Measurements from ENCODE around the gene CDC42BPG. TPM values are rescaled to one million over a fixed set of nuclear protein-coding genes. Genes with fewer than 3 reads are reported as not detected.

The CDC42BPG gene
- polyA plus RNA-seq, 1 donor from 2014 or later = not detected

DNA sequence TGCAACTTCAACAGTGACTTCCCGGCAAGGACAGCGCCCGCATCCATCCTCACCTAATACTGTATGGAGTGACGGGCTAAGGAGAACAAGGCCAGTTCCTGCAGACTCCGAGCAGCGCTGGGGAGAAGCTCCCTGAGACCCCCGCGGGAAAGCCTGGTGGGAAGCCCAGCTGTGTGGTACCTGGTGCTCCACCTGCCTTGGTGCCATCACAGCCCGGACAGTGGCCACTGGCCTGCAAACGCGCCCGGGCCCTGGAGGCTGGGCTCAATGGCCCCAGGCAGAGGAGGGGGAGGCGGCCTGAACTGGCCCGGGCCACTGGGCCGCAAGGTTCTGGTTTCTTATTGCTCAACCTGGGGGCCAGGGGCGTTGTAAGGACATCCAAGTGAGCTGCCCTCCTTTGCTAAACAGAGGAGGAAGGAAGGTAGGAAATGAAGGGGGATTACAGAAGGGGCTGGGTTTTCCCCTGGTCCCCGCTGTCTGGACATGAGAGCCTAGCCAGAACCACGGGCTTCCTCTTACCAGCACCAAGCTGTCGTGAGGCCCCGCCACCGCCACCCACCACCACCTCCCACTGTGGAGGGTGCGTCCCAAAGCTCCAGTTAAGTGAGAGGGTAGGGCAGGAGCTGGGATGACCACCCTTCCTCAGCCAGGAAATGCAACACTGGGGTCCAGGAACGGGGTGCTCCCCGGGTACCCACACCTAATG, 8.5 kb upstream of the CDC42BPG start:
- H3K9me2 ChIP-seq (ENCODE audit: insufficient read depth, low read length) = no peaks in the 10 kb centered on the region
- no peaks in the 10 kb centered on the region for H3K79me2 ChIP-seq (replicated peaks; ENCODE audit: insufficient read depth, low read length)
- no peaks in the 10 kb centered on the region for H3K27me3 ChIP-seq (ENCODE audit: insufficient read depth, low read depth, low read length)
- no peak overlapping the region for H3K9ac ChIP-seq (ENCODE audit: low read length)
- no peaks in the 10 kb centered on the region for H4K20me1 ChIP-seq (ENCODE audit: insufficient read depth)
- H3K36me3 ChIP-seq (ENCODE audit: insufficient read depth, low read length) = no peaks in the 10 kb centered on the region
- H3K9me3 ChIP-seq (ENCODE audit: low read length) = no peaks in the 10 kb centered on the region
- no peaks in the 10 kb centered on the region for H3F3A ChIP-seq (ENCODE audit: insufficient read depth, low read length, poor library complexity, severe bottlenecking)
- H2AFZ ChIP-seq (ENCODE audit: low read depth, low read length) = no peak overlapping the region
- TF ChIP-seq EP300 (conservative IDR thresholded peaks at IDR 0.05; ENCODE audit: poor library complexity, severe bottlenecking) = no peak
- TF ChIP-seq CTCF (IDR thresholded peaks at IDR 0.05; ENCODE audit: poor library complexity, severe bottlenecking) = no peak
- no peak for TF ChIP-seq MXI1 (conservative IDR thresholded peaks at IDR 0.05; ENCODE audit: poor library complexity, severe bottlenecking)
- no peak for TF ChIP-seq TAF1 (IDR thresholded peaks at IDR 0.05; ENCODE audit: low read depth)
- H3K4me3 ChIP-seq (ENCODE audit: low read length) = no peak overlapping the region
- H3K4me2 ChIP-seq (ENCODE audit: low read length) = no peak overlapping the region
- H3K27ac ChIP-seq (ENCODE audit: low read length) = no peak overlapping the region

GRCh38 chr11:64851831-64852351, 7.4 kb upstream of the CDC42BPG start:
- no peak overlapping the region for H3K9ac ChIP-seq (ENCODE audit: low read length)
- TF ChIP-seq, protein P1, sequence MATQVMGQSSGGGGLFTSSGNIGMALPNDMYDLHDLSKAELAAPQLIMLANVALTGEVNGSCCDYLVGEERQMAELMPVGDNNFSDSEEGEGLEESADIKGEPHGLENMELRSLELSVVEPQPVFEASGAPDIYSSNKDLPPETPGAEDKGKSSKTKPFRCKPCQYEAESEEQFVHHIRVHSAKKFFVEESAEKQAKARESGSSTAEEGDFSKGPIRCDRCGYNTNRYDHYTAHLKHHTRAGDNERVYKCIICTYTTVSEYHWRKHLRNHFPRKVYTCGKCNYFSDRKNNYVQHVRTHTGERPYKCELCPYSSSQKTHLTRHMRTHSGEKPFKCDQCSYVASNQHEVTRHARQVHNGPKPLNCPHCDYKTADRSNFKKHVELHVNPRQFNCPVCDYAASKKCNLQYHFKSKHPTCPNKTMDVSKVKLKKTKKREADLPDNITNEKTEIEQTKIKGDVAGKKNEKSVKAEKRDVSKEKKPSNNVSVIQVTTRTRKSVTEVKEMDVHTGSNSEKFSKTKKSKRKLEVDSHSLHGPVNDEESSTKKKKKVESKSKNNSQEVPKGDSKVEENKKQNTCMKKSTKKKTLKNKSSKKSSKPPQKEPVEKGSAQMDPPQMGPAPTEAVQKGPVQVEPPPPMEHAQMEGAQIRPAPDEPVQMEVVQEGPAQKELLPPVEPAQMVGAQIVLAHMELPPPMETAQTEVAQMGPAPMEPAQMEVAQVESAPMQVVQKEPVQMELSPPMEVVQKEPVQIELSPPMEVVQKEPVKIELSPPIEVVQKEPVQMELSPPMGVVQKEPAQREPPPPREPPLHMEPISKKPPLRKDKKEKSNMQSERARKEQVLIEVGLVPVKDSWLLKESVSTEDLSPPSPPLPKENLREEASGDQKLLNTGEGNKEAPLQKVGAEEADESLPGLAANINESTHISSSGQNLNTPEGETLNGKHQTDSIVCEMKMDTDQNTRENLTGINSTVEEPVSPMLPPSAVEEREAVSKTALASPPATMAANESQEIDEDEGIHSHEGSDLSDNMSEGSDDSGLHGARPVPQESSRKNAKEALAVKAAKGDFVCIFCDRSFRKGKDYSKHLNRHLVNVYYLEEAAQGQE (IDR thresholded peaks at IDR 0.05; ENCODE audit: borderline replicate concordance) = no peak
- TF ChIP-seq CTCF (IDR thresholded peaks at IDR 0.05; ENCODE audit: poor library complexity, severe bottlenecking) (no peak), SMC3 (conservative IDR thresholded peaks at IDR 0.05; ENCODE audit: poor library complexity) (no peak), RAD21 (conservative IDR thresholded peaks at IDR 0.05) (no peak), EZH2 (IDR thresholded peaks at IDR 0.05; ENCODE audit: borderline replicate concordance, insufficient read depth, low read length, poor library complexity, severe bottlenecking) (no peak), EP300 (conservative IDR thresholded peaks at IDR 0.05; ENCODE audit: poor library complexity, severe bottlenecking) (no peak), TAF1 (IDR thresholded peaks at IDR 0.05; ENCODE audit: low read depth) (no peak), POLR2AphosphoS5 (IDR thresholded peaks at IDR 0.05) (no peak), MXI1 (conservative IDR thresholded peaks at IDR 0.05; ENCODE audit: poor library complexity, severe bottlenecking) (no peak)
- no peaks in the 10 kb centered on the region for H3K36me3 ChIP-seq (ENCODE audit: insufficient read depth, low read length)

More at GRCh38 chr11:64851831-64852351, 7.4 kb upstream of the CDC42BPG start:
- Histone ChIP-seq H3K4me3 (ENCODE audit: low read length) (no peak overlapping the region), H3K27ac (ENCODE audit: low read length) (no peak overlapping the region), H3K27me3 (ENCODE audit: insufficient read depth, low read depth, low read length) (no peaks in the 10 kb centered on the region), H2AFZ (ENCODE audit: low read depth, low read length) (no peak overlapping the region), H3K9me3 (ENCODE audit: low read length) (no peaks in the 10 kb centered on the region), H3K79me2 (replicated peaks; ENCODE audit: insufficient read depth, low read length) (no peaks in the 10 kb centered on the region), H3K9me2 (ENCODE audit: insufficient read depth, low read length) (no peaks in the 10 kb centered on the region), H3F3A (ENCODE audit: insufficient read depth, low read length, poor library complexity, severe bottlenecking) (no peaks in the 10 kb centered on the region), H4K20me1 (ENCODE audit: insufficient read depth) (no peaks in the 10 kb centered on the region), H3K4me2 (ENCODE audit: low read length) (no peak overlapping the region)
